ENCODE data around the gene RERG.
"Not testable (repeated sequence)": the region's sequence is repeated elsewhere in the genome, so short reads cannot be mapped to it uniquely, and the experiment has no call there.

The RERG gene

DNA sequence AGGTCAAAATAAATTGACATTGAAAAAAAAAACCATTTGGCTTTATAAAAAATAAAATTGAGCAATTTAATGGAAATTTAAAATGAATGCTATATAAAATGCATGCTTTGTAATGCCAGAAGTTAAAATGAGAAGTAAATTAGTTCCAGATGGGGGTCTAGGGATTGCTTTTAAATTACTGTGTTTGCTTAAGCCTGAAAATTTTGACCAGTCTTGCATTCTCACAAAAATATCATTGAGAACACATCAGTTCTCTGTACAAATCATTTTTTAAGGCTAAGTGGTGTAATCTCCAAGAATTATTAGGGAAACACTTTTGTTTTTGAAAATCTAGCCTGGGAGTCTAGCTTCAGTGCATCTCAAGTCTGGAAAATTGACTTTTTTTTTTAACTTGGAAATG, 90.7 kb downstream of the RERG start:
- DNase-seq = no peak

- DNase-seq = no peak
Measured at GRCh38 chr12:15123401-15123800, 97.8 kb downstream of the RERG start.

GRCh38 chr12:15122344-15122743, 98.9 kb downstream of the RERG start:
- no peak for DNase-seq

DNA sequence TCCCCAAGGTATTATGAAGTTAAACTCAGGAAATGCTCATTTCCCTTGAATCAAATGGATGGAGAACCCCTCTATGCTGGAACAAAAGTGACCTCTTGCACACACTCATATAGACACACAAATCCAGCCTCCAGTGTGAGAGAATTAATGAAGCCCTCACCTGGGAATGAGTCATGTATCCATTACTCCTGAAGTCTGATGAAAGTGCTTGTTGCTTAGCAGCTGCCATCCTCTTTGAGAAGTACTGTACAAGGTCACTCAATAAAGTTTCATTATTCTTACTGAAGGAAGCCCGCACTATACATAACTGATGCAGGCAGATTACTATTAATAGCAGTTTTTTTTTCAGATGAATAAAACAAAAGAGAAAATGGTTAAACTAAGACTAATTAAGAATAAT, 102.3 kb downstream of the RERG start:
- no peak for DNase-seq

DNA sequence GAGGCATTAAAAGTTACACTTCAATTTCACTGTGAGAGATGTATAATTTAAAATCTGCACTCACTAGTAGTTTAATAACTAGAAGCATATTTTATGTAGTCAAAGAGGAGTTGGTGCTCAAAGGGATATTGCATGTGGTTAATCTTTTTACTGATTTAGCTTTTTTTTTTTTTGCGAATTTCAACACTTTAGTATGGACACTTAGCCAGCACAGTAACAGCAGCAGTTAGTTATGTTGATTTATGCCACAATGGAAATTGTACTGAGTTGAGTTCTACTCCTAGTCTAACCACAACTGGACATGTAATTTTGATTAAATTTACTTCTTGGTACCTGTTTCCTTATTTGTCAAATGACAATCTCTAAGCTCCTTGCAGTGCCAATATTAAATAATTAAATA, 104.2 kb downstream of the RERG start:
- no peak for DNase-seq

GRCh38 chr12:15116086-15116485, 105.1 kb downstream of the RERG start:
- DNase-seq = no peak

- no peak for DNase-seq
Measured at GRCh38 chr12:15115434-15115833, 105.8 kb downstream of the RERG start.

GRCh38 chr12:15114501-15114900, 106.7 kb downstream of the RERG start:
- DNase-seq = no peak

DNA sequence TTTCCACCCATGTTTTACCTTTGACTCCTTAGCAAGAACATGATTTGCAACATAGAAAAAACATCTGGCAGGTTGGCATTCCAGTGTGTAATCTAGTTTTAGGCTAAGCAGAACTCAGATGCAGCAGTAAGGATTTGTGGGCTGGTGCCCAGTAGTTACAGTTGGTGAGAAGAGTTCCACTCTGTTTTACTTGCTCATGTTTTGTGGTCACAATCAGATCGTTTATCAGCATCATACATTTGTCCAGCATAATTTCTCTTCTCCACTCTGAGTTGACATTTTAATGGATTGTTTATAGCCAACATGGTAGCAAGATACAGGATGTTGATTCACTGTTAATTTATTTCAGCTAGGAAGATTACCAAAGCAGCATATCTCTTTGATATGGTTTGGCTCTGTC, 128.4 kb downstream of the RERG start:
- no peak for DNase-seq

DNA sequence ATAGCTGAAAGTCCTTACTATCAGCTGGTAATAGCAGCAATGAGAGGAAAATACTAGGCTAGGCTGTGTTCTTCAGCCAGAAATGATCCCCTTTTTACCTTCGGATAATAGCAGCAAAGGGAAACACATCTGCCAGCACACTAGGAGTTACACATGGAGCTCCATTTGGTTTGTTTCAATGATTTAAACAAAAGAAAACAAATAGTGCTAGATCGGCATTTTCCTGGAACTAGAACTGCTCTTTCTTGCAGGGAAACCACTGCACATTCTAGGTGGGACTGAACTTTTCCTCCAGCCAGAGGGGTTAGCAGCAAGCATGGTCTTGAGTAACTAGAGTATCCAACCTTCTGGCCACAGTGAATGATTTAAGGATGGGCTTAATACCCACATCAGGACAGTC, 130.8 kb downstream of the RERG start:
- DNase-seq = no peak

GRCh38 chr12:15088105-15088504, 133.1 kb downstream of the RERG start:
- DNase-seq = no peak

DNA sequence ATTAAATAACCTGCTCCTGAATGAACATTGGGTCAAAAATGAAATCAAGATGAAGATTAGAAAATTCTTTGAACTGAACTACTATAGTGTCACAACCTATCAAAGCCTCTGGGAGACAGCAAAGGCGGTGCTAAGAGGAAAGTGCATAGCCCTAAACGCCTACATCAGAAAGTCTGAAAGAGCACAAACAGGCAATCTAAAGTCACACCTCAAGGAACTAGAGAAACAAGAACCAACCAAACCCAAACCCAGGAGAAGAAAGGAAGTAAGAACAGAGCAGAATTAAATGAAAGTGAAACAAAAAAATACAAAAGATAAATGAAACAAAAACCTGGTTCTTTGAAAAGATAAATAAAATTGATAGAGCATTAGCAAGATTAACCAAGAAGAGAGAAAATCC, 143.5 kb downstream of the RERG start:
- DNase-seq = not testable (repeated sequence)

GRCh38 chr12:15074351-15074750, 146.9 kb downstream of the RERG start:
- DNase-seq = no peak

GRCh38 chr12:15059123-15059522, 162.1 kb downstream of the RERG start:
- DNase-seq = no peak
